KOPT-K1 (cell line): ENCODE measurements around the gene CSPG4.
"Not testable (repeated sequence)": the region's sequence is repeated elsewhere in the genome, so short reads cannot be mapped to it uniquely, and the experiment has no call there.

Source experiments
- H3K27ac ChIP-seq: fragments of 200-600 bp; sonication (generic); 2 replicates; pipeline ENCODE4 v1.5.1; 2016; ENCODE audit warnings: antibody characterized with exemption, mild to moderate bottlenecking, low read depth, low read length; ENCODE audit not compliant: poor library complexity, severe bottlenecking
- H3K36me3 ChIP-seq: fragments of 200-600 bp; sonication (generic); 2 replicates; pipeline ENCODE4 v1.5.1; 2017; ENCODE audit warnings: antibody characterized with exemption, mild to moderate bottlenecking, low read length, moderate library complexity; ENCODE audit not compliant: insufficient read depth
- H3K9me3 ChIP-seq: fragments of 200-600 bp; sonication (generic); 2 replicates; pipeline ENCODE4 v1.5.1; 2017; ENCODE audit warnings: antibody characterized with exemption, low read length, mild to moderate bottlenecking; ENCODE audit not compliant: insufficient read depth, poor library complexity, severe bottlenecking

The CSPG4 gene, protein sequence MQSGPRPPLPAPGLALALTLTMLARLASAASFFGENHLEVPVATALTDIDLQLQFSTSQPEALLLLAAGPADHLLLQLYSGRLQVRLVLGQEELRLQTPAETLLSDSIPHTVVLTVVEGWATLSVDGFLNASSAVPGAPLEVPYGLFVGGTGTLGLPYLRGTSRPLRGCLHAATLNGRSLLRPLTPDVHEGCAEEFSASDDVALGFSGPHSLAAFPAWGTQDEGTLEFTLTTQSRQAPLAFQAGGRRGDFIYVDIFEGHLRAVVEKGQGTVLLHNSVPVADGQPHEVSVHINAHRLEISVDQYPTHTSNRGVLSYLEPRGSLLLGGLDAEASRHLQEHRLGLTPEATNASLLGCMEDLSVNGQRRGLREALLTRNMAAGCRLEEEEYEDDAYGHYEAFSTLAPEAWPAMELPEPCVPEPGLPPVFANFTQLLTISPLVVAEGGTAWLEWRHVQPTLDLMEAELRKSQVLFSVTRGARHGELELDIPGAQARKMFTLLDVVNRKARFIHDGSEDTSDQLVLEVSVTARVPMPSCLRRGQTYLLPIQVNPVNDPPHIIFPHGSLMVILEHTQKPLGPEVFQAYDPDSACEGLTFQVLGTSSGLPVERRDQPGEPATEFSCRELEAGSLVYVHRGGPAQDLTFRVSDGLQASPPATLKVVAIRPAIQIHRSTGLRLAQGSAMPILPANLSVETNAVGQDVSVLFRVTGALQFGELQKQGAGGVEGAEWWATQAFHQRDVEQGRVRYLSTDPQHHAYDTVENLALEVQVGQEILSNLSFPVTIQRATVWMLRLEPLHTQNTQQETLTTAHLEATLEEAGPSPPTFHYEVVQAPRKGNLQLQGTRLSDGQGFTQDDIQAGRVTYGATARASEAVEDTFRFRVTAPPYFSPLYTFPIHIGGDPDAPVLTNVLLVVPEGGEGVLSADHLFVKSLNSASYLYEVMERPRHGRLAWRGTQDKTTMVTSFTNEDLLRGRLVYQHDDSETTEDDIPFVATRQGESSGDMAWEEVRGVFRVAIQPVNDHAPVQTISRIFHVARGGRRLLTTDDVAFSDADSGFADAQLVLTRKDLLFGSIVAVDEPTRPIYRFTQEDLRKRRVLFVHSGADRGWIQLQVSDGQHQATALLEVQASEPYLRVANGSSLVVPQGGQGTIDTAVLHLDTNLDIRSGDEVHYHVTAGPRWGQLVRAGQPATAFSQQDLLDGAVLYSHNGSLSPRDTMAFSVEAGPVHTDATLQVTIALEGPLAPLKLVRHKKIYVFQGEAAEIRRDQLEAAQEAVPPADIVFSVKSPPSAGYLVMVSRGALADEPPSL (N-terminal part only)

DNA sequence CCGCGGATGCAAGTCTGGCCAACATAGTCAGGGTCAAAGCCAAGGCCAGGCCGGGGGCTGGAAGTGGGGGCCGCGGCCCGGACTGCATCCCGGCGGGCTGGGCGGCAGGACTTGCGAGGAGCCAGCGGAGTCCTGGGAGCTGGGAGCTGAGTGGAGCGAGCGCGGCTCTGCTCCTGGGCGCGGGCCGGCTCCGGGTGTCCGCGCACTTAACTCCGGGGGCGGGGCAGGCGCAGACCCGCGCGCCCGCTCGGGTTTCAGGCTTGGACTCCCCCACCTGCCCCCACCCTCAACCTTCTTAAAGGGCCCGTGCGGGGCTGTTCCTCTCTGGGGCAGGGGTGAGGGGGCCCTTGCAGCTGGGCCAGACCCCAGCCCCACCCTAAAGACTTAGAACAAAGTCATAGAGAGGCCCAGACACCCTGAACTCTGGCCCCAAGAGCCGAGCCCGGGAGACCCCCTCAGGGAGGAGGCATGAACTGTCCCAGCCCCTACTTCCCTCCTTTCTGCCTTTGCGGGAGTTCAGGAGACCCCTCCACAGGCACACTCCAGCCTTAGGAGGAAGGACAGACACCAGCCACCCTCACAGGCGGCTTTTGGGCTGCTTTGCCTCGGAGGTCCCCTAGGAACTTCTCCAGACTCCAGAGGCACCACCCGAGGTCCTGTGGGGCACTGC lies at the start of gene CSPG4:
CSPG4 (minus strand) TSS at position 181 of the 670 bp plus-strand sequence; CDS start at position 88, 93 bp downstream.
- Histone ChIP-seq H3K36me3 (no peaks in the 10 kb centered on the region), H3K9me3 (no peaks in the 10 kb centered on the region), H3K27ac (no peak within 1 kb of the TSS)

DNA sequence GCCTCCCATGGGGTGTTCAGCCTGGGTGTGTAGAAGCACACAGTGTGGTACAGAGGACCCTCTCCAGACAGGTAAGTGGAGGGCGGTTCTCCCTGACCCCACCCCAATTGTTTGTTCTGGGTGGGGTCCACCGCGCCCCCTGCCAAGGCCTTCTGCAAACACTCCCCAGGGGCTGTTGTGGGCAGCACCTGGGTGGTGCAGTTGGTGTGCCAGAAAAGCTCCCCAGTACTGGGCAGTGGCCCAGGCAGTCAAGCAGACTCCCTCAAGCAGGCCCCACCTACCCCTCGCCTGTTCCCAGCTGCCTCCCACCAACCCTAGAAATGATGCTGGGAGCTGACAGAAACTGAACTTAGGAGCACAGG lies 49.7 kb upstream of the CSPG4 start:
- H3K36me3 ChIP-seq, H3K9me3 ChIP-seq, H3K27ac ChIP-seq: not testable (repeated sequence)

DNA sequence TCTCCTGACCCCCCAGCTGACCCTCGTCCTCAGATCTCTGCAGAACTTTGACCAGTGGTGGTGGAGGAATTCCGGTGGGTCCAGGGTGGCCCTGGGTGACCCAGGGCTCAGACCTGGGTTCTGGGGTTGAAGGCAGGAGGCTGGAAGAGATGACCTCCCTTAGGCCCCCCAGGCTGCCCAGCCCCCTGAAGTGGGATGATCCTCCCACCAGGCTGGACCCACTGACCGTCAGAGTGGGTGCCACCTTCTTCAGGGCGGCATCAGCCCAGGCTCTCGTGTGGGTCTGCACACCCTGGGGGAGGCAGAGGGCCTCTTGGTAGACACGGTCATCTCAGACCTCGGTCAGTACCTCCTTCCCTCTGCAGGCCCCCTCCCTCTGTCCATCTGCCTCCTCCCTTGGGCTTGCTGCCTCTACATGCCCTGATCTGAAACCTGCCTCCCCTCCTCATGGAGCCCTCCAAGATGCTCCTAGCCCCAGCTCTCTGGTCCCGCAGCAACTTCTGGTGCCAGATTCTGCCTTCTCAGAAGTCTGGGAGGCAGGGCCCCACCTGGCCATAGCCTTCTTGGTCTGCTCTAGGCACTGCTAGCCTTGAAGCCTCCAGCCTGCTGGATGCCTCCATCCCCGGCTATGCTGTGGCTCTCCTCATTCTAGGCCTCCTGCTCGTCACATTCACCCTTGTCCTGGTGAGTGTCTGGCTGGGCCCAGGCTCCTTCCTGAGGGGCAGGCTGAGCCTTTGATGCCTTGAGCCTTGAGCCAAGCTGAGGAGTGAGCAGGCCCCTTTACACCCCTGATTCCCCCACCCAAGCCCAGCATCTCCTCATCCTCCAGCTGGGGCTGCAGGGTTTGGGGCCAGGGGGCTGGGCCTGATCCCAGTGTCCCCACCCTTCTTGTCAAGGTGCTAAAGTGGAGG lies 49.1 kb upstream of the CSPG4 start:
- no peaks in the 10 kb centered on the region for H3K9me3 ChIP-seq

DNA sequence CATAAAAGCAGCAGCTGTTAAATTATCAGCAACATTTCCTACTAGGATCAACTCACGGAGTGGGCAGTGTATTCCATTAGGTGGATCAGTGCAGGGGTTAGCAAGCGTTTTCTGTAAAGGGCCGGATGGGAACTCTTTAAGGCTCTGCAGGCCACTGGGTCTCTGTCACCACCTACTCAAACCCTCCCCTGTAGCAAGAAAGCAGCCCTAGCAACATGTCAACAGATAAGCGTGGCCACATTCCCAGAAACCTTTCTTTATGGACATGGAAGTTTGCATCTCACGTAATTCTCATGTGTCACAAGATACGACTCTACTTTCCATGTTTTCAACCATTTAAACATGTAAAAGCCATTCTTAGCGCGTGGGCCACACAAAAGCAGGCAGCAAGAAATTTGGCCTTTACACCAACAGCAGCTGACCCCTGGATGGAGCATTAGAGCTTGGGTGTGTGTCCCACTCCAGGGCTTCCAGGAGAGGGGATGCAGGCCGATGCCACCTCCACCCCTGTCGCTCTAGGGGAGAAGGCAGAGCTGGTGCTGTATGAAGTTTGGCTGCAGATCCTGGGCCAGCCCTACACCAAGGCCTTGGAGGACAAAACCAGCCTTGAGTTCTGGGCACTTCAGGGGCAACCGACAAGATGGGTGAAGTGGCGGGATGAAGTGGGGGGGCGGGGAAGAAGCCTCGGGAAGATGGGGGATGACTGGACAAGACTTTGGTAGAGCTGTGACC lies 48.2 kb upstream of the CSPG4 start:
- H3K27ac ChIP-seq = no peak overlapping the region
- no peaks in the 10 kb centered on the region for H3K9me3 ChIP-seq
- no peaks in the 10 kb centered on the region for H3K36me3 ChIP-seq

More for the DNA sequence above, 49.1 kb upstream of the CSPG4 start:
- Histone ChIP-seq H3K36me3 (no peaks in the 10 kb centered on the region), H3K27ac (no peak overlapping the region)

DNA sequence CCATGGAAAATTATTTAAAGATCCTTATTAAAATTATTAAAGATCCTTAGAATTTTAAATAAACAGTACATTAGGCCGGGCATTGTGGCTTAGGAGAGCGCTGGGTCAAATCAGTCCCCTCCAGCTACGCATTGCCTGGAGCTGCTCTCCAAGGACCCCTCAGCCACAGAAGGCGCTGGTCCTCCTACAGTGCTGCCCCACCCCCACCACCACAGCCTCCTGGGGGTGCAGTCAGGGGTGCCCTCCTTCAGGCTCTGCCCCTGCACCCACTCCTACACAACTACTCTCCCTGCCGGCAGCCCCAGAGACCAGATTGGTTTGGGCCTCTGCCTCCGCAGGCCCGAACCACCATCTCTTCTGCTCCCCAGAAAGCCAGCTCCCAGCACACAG lies 47.5 kb upstream of the CSPG4 start:
- H3K27ac ChIP-seq, H3K36me3 ChIP-seq, H3K9me3 ChIP-seq: not testable (repeated sequence)

DNA sequence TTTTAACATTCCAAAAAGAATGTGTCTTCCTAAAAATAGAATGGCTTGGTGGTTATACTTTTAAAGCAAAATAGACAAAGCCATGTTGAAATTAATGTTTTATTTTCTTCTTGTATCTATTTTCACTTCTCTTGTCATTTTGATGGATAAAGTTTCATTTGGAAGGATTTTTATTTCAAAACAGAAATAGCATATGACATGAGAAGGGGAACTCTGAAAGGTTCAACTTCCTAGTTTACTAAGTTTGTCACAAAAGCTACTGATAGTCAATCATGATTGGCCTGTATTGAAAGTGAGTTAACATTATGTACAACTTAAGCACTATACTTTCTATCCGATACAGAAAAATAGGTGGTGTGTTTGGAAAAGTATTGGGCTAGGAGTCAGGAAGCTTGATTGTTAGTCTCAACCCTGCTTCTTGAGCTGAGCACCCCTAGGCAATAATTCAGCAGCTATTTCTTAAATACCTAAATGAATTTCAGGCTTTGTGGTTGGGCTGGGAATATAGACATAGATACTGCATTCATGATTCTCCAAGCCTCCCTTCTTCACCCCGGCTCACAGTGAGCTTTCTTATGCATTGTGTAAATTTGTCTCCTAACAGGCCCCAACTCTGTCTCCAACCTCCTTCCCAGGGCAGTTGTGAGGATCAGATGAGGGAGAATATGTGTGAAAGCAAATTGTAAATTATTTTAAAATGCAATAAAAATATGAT lies 46.9 kb upstream of the CSPG4 start:
- H3K9me3 ChIP-seq = no peaks in the 10 kb centered on the region
- no peaks in the 10 kb centered on the region for H3K36me3 ChIP-seq
- H3K27ac ChIP-seq = no peak overlapping the region

DNA sequence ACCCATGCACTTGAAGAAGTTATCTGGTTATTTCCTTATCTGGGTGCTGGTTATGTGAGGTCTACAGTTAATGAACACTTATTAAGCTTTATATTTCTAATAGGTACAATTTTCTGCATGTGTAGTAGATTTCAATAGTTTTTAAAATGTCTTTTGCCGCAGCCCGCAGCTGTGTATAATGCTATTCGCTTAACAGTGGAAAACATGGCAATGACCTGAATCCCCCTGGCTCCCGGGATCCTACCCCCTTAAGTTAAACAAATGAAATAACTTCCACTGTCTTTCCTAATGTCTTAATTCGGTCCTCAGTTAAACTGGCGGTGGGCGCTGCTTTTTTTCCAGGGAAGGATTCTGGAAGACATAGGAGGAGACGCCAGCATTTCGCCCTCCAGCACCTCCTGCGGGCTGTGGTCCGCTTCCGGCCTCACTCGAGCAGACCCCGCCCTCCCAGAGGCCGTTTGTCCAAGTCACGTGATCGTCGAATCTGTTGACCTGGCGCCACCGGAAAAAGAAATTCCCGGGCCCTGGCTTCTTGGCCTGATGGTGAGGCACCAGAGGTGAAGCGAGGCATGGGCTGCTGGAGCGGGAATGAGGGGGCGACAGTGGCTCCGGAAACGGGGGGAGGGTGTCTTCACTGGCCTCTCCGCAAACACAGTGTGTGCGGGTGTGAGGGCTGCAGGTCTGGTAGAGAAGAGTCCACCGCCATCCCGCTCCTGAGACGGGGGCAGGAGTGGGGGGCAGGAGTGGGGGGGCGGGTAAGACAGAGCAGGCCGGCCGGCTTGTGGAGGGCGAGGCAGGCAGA lies 45.6 kb upstream of the CSPG4 start:
- Histone ChIP-seq H3K9me3 (no peaks in the 10 kb centered on the region), H3K27ac (peak overlapping the region; percentile 67), H3K36me3 (no peaks in the 10 kb centered on the region)

DNA sequence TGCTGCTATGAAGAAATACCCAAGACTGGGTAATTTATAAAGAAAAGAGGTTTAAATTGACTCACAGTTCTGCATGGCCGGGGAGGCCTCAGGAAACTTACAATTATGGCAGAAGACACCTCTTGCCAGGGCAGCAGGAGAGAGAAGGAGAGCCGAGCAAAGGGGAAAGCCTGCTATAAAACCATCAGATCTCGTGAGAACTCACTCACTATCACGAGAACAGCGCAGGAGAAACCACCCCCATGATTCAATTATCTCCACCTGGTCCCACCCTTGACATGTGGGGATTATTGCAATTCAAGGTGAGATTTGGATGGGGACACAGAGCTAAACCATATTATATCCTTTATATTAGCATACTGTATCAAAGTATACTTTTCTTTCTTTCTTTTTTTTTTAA lies 42.2 kb upstream of the CSPG4 start:
- H3K9me3 ChIP-seq, H3K27ac ChIP-seq, H3K36me3 ChIP-seq: not testable (repeated sequence)

DNA sequence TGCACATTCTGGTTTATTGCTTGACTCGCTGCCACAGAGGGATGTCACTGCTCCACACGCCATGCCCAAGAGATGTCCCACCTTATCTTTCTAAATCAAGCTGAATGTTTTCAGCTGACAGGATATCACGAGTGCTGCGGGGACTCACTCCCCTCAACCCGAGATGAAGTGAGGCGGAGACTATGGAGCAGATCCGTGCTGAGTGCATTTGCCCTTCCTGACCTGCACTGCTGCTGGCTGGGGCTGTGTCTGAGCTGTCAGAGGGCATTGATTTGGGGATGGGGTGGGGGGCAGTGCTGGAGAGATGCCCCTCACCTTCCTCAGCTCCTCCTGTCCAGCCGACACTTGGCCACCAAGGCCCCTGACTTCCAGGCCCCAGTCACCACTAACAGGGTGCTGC lies 40.5 kb upstream of the CSPG4 start:
- no peak overlapping the region for H3K27ac ChIP-seq
- no peaks in the 10 kb centered on the region for H3K9me3 ChIP-seq
- no peaks in the 10 kb centered on the region for H3K36me3 ChIP-seq

DNA sequence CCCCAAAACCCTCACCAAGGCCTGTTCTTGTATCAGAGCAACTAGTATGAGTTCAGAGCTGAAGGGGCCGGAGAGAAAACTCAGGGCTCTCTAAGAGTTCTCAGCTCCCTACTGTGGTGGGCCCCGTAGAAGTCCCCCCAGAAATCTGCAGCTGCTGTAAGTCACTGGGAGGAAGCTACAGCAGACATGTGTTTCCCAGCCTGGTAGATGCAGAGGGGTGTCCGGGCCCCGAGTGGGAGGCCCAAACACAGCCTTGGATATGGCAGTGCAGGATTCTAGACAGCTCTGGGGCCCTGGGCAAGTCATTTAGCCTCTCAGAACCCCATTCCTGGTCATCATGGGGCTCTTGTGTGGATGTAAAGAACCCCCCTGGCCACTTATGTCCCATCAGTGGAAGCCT lies 39.2 kb upstream of the CSPG4 start:
- H3K9me3 ChIP-seq = no peaks in the 10 kb centered on the region
- H3K27ac ChIP-seq = no peak overlapping the region
- H3K36me3 ChIP-seq = no peaks in the 10 kb centered on the region

DNA sequence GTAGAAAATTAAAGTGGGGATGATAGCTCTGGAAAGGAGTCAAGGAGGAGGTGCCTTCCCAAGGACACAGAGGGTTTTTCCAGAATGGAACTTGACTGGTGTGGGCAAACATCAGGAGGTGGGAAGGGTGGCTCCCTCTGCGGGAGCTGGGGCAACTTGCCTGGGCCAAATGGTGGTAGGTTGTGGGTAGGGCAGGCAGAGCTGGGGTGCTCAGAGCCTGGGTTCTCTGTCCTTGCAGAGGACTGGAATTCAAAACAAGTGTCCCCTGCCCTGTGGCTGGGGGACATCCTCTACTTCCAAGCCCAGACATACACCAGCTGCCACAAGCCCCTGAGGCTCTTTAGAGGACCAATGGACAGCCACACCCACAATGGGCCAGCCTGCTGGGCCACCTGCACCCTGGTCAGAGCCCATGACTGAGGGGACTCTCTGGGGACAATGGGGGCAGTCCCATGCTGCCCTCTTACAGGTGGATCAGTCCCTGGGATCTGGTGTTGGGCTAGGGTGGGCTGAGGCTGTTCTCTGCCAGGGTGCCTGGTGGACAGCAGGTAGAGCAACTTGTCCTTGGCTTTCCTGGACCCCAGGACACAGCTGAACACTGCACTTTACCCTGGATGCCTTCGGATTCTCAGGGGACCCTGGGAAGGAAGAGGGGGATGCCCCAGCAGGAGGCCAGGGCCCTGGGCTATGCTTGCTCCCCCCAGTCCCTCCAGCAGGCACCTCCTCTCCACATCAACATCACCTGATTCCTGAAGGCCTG lies 38.6 kb upstream of the CSPG4 start:
- Histone ChIP-seq H3K9me3 (no peaks in the 10 kb centered on the region), H3K27ac (no peak overlapping the region), H3K36me3 (no peaks in the 10 kb centered on the region)
